Mesenteric fat pad (tissue), 1 donor: Measurements from ENCODE around the gene PLAA. TPM values are rescaled to one million over a fixed set of nuclear protein-coding genes. Genes with fewer than 3 reads are reported as not detected.

Source experiments
- total RNA-seq: library from RNA; stranded (reverse); fragmentation: NEBNext Ultra II Directional; extraction: Animal tissue kit (Norgen Biotek cat#: 25700); gene quantifications from one replicate; pipeline ENCODE4 v1.2.1, GENCODE V29; 2021
- donor health status: DM: yes; HTN: yes; CAD: no.

PLAA gene
- total RNA-seq, 1 donor from 2014 or later = 23.3 TPM

Other genes starting within 250 kb of the PLAA start
- 10.4 TPM for gene CAAP1, start 54.4 kb downstream of the PLAA start, total RNA-seq
- 8.5 TPM for gene IFT74, start 9.2 kb upstream of the PLAA start, total RNA-seq
- gene LRRC19, start 58.4 kb upstream of the PLAA start, total RNA-seq = not detected
- gene TEK, start 162.0 kb upstream of the PLAA start, total RNA-seq = 16.3 TPM